Neuron (in vitro differentiated cells): ENCODE data around the gene GABRP.
"Not testable (repeated sequence)": the region's sequence is repeated elsewhere in the genome, so short reads cannot be mapped to it uniquely, and the experiment has no call there.

Experiments used
- H2AFZ ChIP-seq: one replicate; pipeline ENCODE4 v1.6.1; 2013; ENCODE audit warnings: low read depth, mild to moderate bottlenecking, inconsistent platforms, low read length, moderate library complexity
- H3K27me3 ChIP-seq: one replicate; pipeline ENCODE4 v1.6.1; 2013; ENCODE audit warnings: low read length; ENCODE audit not compliant: insufficient read depth
- H3K36me3 ChIP-seq: one replicate; pipeline ENCODE4 v1.6.1; 2013; ENCODE audit warnings: low read length; ENCODE audit not compliant: insufficient read depth
- H3K4me1 ChIP-seq: one replicate; pipeline ENCODE4 v1.6.1; 2013; ENCODE audit warnings: low read length; ENCODE audit not compliant: insufficient read depth
- H3K4me3 ChIP-seq: 2 replicates; pipeline ENCODE4 v1.5.1; 2013; ENCODE audit warnings: mild to moderate bottlenecking, low read length, moderate library complexity
- H3K9me3 ChIP-seq: one replicate; pipeline ENCODE4 v1.6.1; 2013; ENCODE audit warnings: low read length

Gene GABRP

GRCh38 chr5:170760113-170760512, 23.4 kb upstream of the GABRP start:
- H3K9me3 ChIP-seq = no peaks in the 10 kb centered on the region
- no peaks in the 10 kb centered on the region for H3K4me1 ChIP-seq
- no peak overlapping the region for H3K4me3 ChIP-seq
- H2AFZ ChIP-seq = no peak overlapping the region
- H3K36me3 ChIP-seq = no peaks in the 10 kb centered on the region
- no peaks in the 10 kb centered on the region for H3K27me3 ChIP-seq

- no peaks in the 10 kb centered on the region for H3K36me3 ChIP-seq
- H3K27me3 ChIP-seq = no peaks in the 10 kb centered on the region
- H2AFZ ChIP-seq = no peak overlapping the region
- H3K4me3 ChIP-seq = no peak overlapping the region
- no peaks in the 10 kb centered on the region for H3K4me1 ChIP-seq
- no peaks in the 10 kb centered on the region for H3K9me3 ChIP-seq
These were observed 22.3 kb upstream of the GABRP start for GRCh38 chr5:170761048-170761707.

DNA sequence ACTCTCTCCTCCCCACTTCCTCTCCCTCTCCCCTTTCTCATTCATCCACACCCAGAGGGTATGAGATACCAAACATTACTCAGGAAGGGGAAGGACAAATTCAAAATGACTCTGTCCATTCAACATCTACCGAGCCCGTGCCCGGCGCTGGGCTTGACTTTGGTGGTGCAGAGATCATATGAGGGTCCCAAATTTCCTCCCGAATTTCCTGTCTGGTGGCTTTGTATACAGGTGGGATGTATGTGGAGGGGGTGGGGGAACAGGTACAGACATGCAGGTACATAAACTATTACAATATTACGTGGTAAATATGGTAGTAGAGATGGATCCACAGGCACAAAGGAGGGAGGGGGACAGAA, 21.8 kb upstream of the GABRP start:
- Histone ChIP-seq H3K4me1 (no peaks in the 10 kb centered on the region), H3K27me3 (no peaks in the 10 kb centered on the region), H3K4me3 (no peak overlapping the region), H3K9me3 (no peaks in the 10 kb centered on the region), H3K36me3 (no peaks in the 10 kb centered on the region), H2AFZ (no peak overlapping the region)

DNA sequence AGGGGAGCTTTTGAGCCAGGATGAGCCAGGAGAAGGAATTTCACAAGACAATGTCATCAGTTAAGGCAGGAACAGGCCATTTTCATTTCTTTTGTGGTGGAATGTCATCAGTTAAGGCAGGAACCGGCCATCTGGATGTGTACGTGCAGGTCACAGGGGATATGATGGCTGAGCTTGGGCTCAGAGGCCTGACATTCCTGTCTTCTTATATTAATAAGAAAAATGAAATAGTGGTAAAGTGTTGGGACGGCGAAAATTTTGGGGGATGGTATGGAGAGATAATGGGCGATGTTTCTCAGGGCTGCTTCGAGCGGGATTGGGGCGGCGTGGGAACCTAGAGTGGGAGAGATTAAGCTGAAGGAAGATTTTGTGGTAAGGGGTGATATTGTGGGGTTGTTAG, 21.2 kb upstream of the GABRP start:
- not testable (repeated sequence) for H3K4me3 ChIP-seq, H3K36me3 ChIP-seq, H3K27me3 ChIP-seq, H2AFZ ChIP-seq, H3K4me1 ChIP-seq, H3K9me3 ChIP-seq

- not testable (repeated sequence) for H3K36me3 ChIP-seq, H3K27me3 ChIP-seq, H2AFZ ChIP-seq, H3K4me1 ChIP-seq, H3K9me3 ChIP-seq, H3K4me3 ChIP-seq
These were observed 17.7 kb upstream of the GABRP start for GRCh38 chr5:170765868-170766267.

GRCh38 chr5:170769246-170769645, 14.3 kb upstream of the GABRP start:
- no peaks in the 10 kb centered on the region for H3K9me3 ChIP-seq
- H3K27me3 ChIP-seq = no peaks in the 10 kb centered on the region
- no peaks in the 10 kb centered on the region for H3K4me1 ChIP-seq
- no peak overlapping the region for H2AFZ ChIP-seq
- no peaks in the 10 kb centered on the region for H3K36me3 ChIP-seq
- H3K4me3 ChIP-seq = no peak overlapping the region

DNA sequence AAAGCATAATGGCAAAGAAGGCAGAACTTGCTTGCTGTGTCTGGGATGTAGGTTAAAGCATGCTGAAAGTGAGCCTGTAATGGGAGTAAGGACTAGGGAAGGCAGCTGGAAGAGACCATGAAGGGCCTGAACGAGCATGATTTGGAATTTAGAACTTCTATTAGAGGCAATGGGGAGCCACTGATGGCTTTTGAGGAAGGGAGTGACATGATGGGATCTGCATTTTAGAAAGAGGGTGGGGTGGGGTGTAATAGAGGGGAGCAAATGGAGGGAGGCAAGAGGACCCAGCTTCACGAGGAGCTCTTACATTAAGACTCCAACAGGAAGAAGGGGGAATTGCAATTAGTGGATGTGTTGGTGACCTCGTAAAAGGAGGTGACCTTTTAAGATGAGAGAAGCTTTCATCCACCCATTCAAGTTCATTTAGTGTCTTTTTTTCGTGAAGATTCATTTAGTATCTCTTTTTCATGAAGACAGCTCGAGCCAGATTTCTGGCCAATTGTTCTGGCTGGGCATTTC, 13.6 kb upstream of the GABRP start:
- no peak overlapping the region for H3K4me3 ChIP-seq
- H3K9me3 ChIP-seq = no peaks in the 10 kb centered on the region
- H3K36me3 ChIP-seq = no peaks in the 10 kb centered on the region
- H2AFZ ChIP-seq = no peak overlapping the region
- no peaks in the 10 kb centered on the region for H3K27me3 ChIP-seq
- no peaks in the 10 kb centered on the region for H3K4me1 ChIP-seq

- Histone ChIP-seq H2AFZ (no peak overlapping the region), H3K36me3 (no peaks in the 10 kb centered on the region), H3K4me3 (no peak overlapping the region), H3K27me3 (no peaks in the 10 kb centered on the region), H3K9me3 (no peaks in the 10 kb centered on the region), H3K4me1 (no peaks in the 10 kb centered on the region)
These were observed 12.0 kb upstream of the GABRP start for GRCh38 chr5:170771496-170771895.

DNA sequence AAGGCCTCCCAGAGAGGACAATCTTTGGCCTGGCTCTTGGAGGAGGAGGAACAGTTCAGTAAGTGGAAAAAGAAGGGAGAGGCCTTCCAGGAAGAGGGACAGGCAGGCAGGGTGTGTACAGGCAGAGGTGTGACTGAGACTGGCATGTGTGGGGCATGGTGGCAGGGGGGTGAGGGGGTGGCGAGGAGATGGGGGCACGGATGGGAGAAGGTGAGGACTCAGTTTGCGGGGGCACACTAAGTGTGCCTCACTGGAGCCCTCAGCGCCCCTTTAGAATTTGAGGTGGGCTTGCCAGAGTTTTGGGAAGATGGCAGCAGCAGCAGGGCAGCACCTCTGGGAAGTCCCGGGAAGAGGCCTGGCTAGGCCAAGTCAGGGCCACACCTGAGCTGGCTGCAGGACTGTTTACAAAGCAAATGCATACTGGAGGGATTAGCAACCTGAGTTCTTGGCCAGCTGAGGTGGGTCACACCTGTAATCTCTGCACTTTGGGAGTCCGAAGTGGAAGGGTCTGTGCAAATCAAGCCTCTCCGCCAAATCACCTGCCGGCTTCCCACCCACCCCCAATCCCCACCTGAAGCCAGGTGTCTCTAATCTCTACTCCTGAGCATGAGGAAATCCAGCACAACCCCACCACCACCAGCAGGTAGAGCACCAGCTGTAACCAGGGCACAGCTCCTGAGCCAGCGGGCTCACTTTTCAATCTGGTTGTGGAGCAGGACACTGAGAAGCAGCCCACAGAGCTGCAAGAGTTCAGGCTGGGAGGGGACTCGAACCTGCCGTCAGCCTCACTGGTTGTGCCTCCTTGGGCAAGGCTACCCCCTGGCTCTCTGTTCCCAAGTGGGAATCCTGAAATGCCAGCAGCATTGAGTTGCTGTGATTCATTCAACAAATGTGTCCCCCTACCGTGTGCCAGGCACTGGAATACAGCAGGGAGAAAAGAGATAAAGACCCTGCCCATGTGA, 10.2 kb upstream of the GABRP start:
- Histone ChIP-seq H3K4me3 (no peak overlapping the region), H3K27me3 (no peaks in the 10 kb centered on the region), H2AFZ (no peak overlapping the region), H3K4me1 (no peaks in the 10 kb centered on the region), H3K9me3 (no peaks in the 10 kb centered on the region), H3K36me3 (no peaks in the 10 kb centered on the region)

DNA sequence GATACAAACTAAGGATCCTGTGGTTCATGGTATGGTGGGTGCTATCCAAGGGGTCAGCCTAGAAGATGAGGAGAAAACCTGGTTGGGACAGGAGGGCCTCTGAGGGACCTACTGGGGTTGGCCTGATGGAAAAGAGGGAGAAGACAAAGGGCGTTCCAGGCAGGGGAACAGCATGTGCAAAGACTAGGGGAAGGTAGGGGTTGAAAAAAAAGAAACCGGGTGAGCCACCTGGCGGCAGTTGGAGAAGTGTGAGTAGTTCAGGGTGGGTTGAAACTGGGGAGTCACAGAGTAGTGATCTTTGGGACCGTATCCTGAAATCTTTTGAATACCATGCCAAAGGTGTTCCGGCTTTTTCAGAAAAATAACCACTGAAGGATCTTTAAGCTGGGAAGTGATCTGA, 8.7 kb upstream of the GABRP start:
- Histone ChIP-seq H3K4me1 (no peaks in the 10 kb centered on the region), H3K27me3 (no peaks in the 10 kb centered on the region), H2AFZ (no peak overlapping the region), H3K36me3 (no peaks in the 10 kb centered on the region), H3K4me3 (no peak overlapping the region), H3K9me3 (no peaks in the 10 kb centered on the region)

DNA sequence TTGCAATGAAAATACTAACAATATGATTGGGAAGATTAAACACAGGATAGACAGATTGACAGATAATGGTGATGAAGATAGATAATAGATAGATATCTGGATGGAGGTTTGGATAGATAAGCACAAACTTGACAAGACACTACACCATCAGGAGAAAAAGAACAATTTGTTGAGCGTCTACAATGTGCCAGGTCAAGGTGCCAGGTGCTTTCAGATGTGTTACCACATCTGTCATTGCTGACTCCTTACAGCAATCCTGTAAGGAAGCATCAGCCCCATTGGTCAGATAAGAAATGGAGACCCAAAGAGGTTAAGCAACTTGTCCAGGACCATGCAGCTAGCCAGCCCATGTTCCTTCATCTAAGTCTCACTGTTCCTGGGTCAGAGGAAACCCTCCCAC, 1.6 kb upstream of the GABRP start:
- H3K4me1 ChIP-seq = peaks cover 6% of the 10 kb centered on the region
- no peak overlapping the region for H2AFZ ChIP-seq
- no peaks in the 10 kb centered on the region for H3K9me3 ChIP-seq
- no peaks in the 10 kb centered on the region for H3K27me3 ChIP-seq
- no peaks in the 10 kb centered on the region for H3K36me3 ChIP-seq
- H3K4me3 ChIP-seq = no peak overlapping the region

DNA sequence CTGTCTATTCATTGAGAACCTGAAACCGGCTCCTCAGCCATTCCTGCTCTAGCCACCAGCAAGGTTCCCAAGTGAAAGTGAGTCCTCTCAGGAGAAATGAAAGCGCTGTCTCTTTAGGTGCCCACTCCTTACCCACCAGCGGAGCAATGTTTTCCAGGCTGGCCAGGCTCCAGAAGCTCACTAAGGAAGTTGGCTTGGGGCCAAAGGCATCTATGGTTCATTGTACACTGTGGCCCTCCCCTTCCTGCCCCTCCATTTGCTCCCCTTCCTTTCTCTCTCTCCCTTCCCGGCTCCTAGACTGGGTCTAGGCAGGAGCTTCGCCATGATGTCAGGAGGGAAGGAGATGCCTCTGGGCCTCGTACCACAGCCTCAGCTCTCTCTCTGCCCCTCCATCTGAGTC, 1.1 kb upstream of the GABRP start:
- Histone ChIP-seq H3K4me3 (no peak overlapping the region), H3K36me3 (no peaks in the 10 kb centered on the region), H3K27me3 (no peaks in the 10 kb centered on the region), H3K9me3 (no peaks in the 10 kb centered on the region), H3K4me1 (peaks cover 6% of the 10 kb centered on the region), H2AFZ (no peak overlapping the region)

- Histone ChIP-seq H3K4me1 (peaks cover 6% of the 10 kb centered on the region), H2AFZ (no peak overlapping the region), H3K36me3 (no peaks in the 10 kb centered on the region), H3K4me3 (no peak overlapping the region), H3K27me3 (no peaks in the 10 kb centered on the region), H3K9me3 (no peaks in the 10 kb centered on the region)
These were observed 1.9 kb downstream of the GABRP start for GRCh38 chr5:170785416-170785815.
